ENCODE data around the gene FKBP1B. TPM values are rescaled to one million over a fixed set of nuclear protein-coding genes. Genes with fewer than 3 reads are reported as not detected.
A peak's percentile ranks its signal among the peaks of the same experiment; 100 is the strongest.
"Not testable (repeated sequence)": the region's sequence is repeated elsewhere in the genome, so short reads cannot be mapped to it uniquely, and the experiment has no call there.

FKBP1B gene
- 10 to 100 TPM; 14.3 to 16.4 (median 15.1) TPM for polyA plus RNA-seq (ENCODE audit: insufficient read depth in 1 of 5, insufficient read length in 5 of 5, low replicate concordance in 1 of 5)
- long read RNA-seq, donor 1, partial matches to known transcripts, result 0 of 3 reads
- long read RNA-seq, donor 1, other reads (novel, unspliced or antisense), result 0 of 3 reads
- long read RNA-seq, donor 2, transcript FKBP1B-202 (4 exons, 1,010 nt), result major isoform, 5 of 6 reads
- long read RNA-seq, donor 2, partial matches to known transcripts, result 0 of 6 reads
- long read RNA-seq, donor 2, other reads (novel, unspliced or antisense), result 0 of 6 reads
- long read RNA-seq, donor 3, transcript FKBP1B-202 (4 exons, 1,010 nt), result major isoform, 6 of 7 reads
- long read RNA-seq, donor 3, partial matches to known transcripts, result 0 of 7 reads
- long read RNA-seq, donor 3, other reads (novel, unspliced or antisense), result 0 of 7 reads
- long read RNA-seq, donor 4, partial matches to known transcripts, result 0 of 1 reads
- long read RNA-seq, donor 4, other reads (novel, unspliced or antisense), result 0 of 1 reads
- long read RNA-seq, donor 5, transcript FKBP1B-201 (4 exons, 952 nt), result major isoform, 8 of 15 reads
- long read RNA-seq, donor 5, transcript FKBP1B-202 (4 exons, 1,010 nt), result minor isoform, 7 of 15 reads
- long read RNA-seq, donor 5, partial matches to known transcripts, result 0 of 15 reads
- long read RNA-seq, donor 5, other reads (novel, unspliced or antisense), result 0 of 15 reads
- long read RNA-seq, donor 6, transcript FKBP1B-201 (4 exons, 952 nt), result major isoform, 11 of 20 reads
- long read RNA-seq, donor 6, partial matches to known transcripts, result 5 of 20 reads
- long read RNA-seq, donor 6, other reads (novel, unspliced or antisense), result 0 of 20 reads
- long read RNA-seq, donor 7, partial matches to known transcripts, result 471 of 565 reads
- long read RNA-seq, donor 7, other reads (novel, unspliced or antisense), result 90 of 565 reads
- long read RNA-seq, donor 8, partial matches to known transcripts, result 0 of 4 reads
- long read RNA-seq, donor 8, other reads (novel, unspliced or antisense), result 0 of 4 reads

- DNase-seq, result peak; percentile 21 to 33
Measured at GRCh38 chr2:24049485-24050021, at the start of gene FKBP1B. Gene FKBP1B (plus strand): TSS chr2:24049741. CDS start chr2:24049850, 109 bp downstream.

- no peak for DNase-seq
Measured at GRCh38 chr2:24007693-24008092, 41.8 kb upstream of the FKBP1B start.

- DNase-seq, result no peak
Measured at GRCh38 chr2:24008672-24009366, 40.7 kb upstream of the FKBP1B start.

GRCh38 chr2:24009367-24009679, 40.2 kb upstream of the FKBP1B start:
- DNase-seq, result no peak

- no peak for DNase-seq
Measured at GRCh38 chr2:24009680-24010476, 39.7 kb upstream of the FKBP1B start, which contains the start of gene MFSD2B. Gene MFSD2B (plus strand): TSS chr2:24010085. CDS start chr2:24010097, 12 bp downstream.

GRCh38 chr2:24010477-24011249, 38.9 kb upstream of the FKBP1B start:
- DNase-seq, result no peak

GRCh38 chr2:24011250-24012104, 38.1 kb upstream of the FKBP1B start:
- no peak for DNase-seq

GRCh38 chr2:24012521-24013188, 36.9 kb upstream of the FKBP1B start:
- DNase-seq, result no peak

- not testable (repeated sequence) for DNase-seq
Measured at GRCh38 chr2:24014902-24015301, 34.6 kb upstream of the FKBP1B start.

- no peak for DNase-seq
Measured at GRCh38 chr2:24015562-24016375, 33.8 kb upstream of the FKBP1B start.

- DNase-seq, result no peak
Measured at GRCh38 chr2:24016376-24016761, 33.2 kb upstream of the FKBP1B start.

- no peak for DNase-seq
Measured at GRCh38 chr2:24016853-24017703, 32.5 kb upstream of the FKBP1B start.

- DNase-seq, result no peak
Measured at GRCh38 chr2:24017711-24018110, 31.8 kb upstream of the FKBP1B start.

- no peak for DNase-seq
Measured at GRCh38 chr2:24018241-24018640, 31.3 kb upstream of the FKBP1B start.

GRCh38 chr2:24019729-24020128, 29.8 kb upstream of the FKBP1B start:
- DNase-seq, result no peak

GRCh38 chr2:24020244-24020643, 29.3 kb upstream of the FKBP1B start:
- DNase-seq, result no peak
